Trophoblast cell (in vitro differentiated cells and primary cell): ENCODE results near the gene IL17A.

Experiments
- DNase-seq, 2 donors: peaks; one replicate each; pipeline ENCODE4 v3.0.0-alpha.2; 2016
- H2AFZ ChIP-seq: 2 replicates; pipeline ENCODE4 v1.6.1; 2013; ENCODE audit warnings: low read length, moderate library complexity, mild to moderate bottlenecking; ENCODE audit not compliant: insufficient read depth, poor library complexity
- H2AK5ac ChIP-seq: 2 replicates; pipeline ENCODE4 v1.6.1; 2013; ENCODE audit warnings: mild to moderate bottlenecking, low read length
- H2BK120ac ChIP-seq: 2 replicates; pipeline ENCODE4 v1.6.1; 2013; ENCODE audit warnings: low read length, mild to moderate bottlenecking, moderate library complexity; ENCODE audit not compliant: insufficient read depth, poor library complexity
- H2BK12ac ChIP-seq: 2 replicates; pipeline ENCODE4 v1.6.1; 2013; ENCODE audit warnings: mild to moderate bottlenecking, low read length, moderate library complexity
- H2BK5ac ChIP-seq: 2 replicates; pipeline ENCODE4 v1.6.1; 2013; ENCODE audit warnings: low read length, low read depth, moderate library complexity, mild to moderate bottlenecking; ENCODE audit not compliant: poor library complexity
- H3K14ac ChIP-seq: 2 replicates; pipeline ENCODE4 v1.6.1; 2013; ENCODE audit warnings: mild to moderate bottlenecking, low read length
- H3K18ac ChIP-seq: 2 replicates; pipeline ENCODE4 v1.6.1; 2013; ENCODE audit warnings: mild to moderate bottlenecking, low read length
- H3K23ac ChIP-seq: 2 replicates; pipeline ENCODE4 v1.6.1; 2013; ENCODE audit warnings: low read length
- H3K27ac ChIP-seq: 2 replicates; pipeline ENCODE4 v1.5.1; 2013; ENCODE audit warnings: low read depth, mild to moderate bottlenecking, inconsistent platforms, low read length, moderate library complexity
- H3K27me3 ChIP-seq: 2 replicates; pipeline ENCODE4 v1.6.1; 2013; ENCODE audit warnings: inconsistent platforms, mild to moderate bottlenecking, low read length, moderate library complexity; ENCODE audit not compliant: insufficient read depth
- H3K36me3 ChIP-seq, 2 experiments: 1 replicate in 1 of 2; 2 replicates in 1 of 2; pipeline ENCODE4 v1.6.1; 2013; ENCODE audit warnings: low read length in 2 of 2, mild to moderate bottlenecking in 2 of 2, moderate library complexity in 1 of 2; ENCODE audit not compliant: insufficient read depth in 2 of 2, control insufficient read depth in 1 of 2
- H3K4ac ChIP-seq: 2 replicates; pipeline ENCODE4 v1.6.1; 2013; ENCODE audit warnings: low read depth, mild to moderate bottlenecking, low read length, moderate library complexity
- H3K4me1 ChIP-seq, 2 experiments: 1 replicate in 1 of 2; 2 replicates in 1 of 2; pipeline ENCODE4 v1.6.1; 2013; ENCODE audit warnings: low read length in 2 of 2, mild to moderate bottlenecking in 2 of 2, moderate library complexity in 1 of 2; ENCODE audit not compliant: insufficient read depth in 2 of 2, control insufficient read depth in 1 of 2
- H3K4me2 ChIP-seq: 2 replicates; pipeline ENCODE4 v1.6.1; 2013; ENCODE audit warnings: inconsistent platforms, mild to moderate bottlenecking, low read length, moderate library complexity
- H3K4me3 ChIP-seq: 2 replicates; pipeline ENCODE4 v1.5.1; 2013; ENCODE audit warnings: mild to moderate bottlenecking, low read depth, low read length, inconsistent platforms
- H3K79me1 ChIP-seq: one replicate; pipeline ENCODE4 v1.6.1; 2013; ENCODE audit warnings: low read length
- H3K79me2 ChIP-seq: 2 replicates; pipeline ENCODE4 v1.6.1; 2013; ENCODE audit warnings: low read length, mild to moderate bottlenecking; ENCODE audit not compliant: control insufficient read depth, insufficient read depth, poor library complexity
- H3K9ac ChIP-seq: 2 replicates; pipeline ENCODE4 v1.6.1; 2013; ENCODE audit warnings: mild to moderate bottlenecking, low read length
- H3K9me3 ChIP-seq: 2 replicates; pipeline ENCODE4 v1.6.1; 2013; ENCODE audit warnings: low read depth, mild to moderate bottlenecking, control low read depth, inconsistent platforms, low read length; ENCODE audit not compliant: insufficient read depth
- H4K12ac ChIP-seq: 2 replicates; pipeline ENCODE4 v1.6.1; 2013; ENCODE audit warnings: low read depth, mild to moderate bottlenecking, low read length, moderate library complexity
- H4K8ac ChIP-seq: 2 replicates; pipeline ENCODE4 v1.6.1; 2013; ENCODE audit warnings: low read depth, mild to moderate bottlenecking, low read length, moderate library complexity
- H4K91ac ChIP-seq: one replicate; pipeline ENCODE4 v1.6.1; 2013; ENCODE audit warnings: low read depth, mild to moderate bottlenecking, low read length, moderate library complexity
- WGBS: extraction: QIAGEN DNeasy Blood & Tissue Kit; methylation state at CpG from one replicate; pipeline ENCODE4 v1.1.7; 2013; ENCODE audit warnings: missing lambda C conversion rate; ENCODE audit not compliant: insufficient read length, insufficient coverage; ENCODE audit errors: extremely low coverage; 5-methylcytosine and 5-hydroxymethylcytosine counted together

The IL17A gene

DNA sequence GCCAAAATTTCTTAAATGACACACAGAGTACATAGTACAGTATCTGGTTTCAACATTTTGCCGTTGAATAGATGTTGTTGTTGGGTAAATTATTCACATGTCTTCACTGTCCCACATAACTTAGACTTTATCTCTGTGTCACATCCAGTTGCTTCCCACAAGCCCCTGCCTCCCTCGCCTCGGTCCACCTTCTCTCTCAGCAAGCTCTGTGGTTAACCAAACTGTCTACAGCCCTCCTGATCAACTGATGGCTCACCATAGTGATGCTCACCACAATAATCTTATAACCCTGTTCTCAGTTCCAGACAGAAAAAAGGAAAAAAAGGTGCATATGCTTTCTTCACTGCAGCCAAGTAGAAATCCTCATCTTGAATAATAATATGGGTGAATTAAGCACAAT is 35.1 kb downstream of the IL17A start:
- Histone ChIP-seq H3K4me3 (no peak overlapping the region), H4K91ac (no peak overlapping the region), H3K9ac (no peak overlapping the region), H3K27me3 (no peaks in the 10 kb centered on the region), H3K27ac (no peak overlapping the region), H2BK120ac (no peak overlapping the region), H3K4me2 (no peak overlapping the region), H3K79me1 (no peaks in the 10 kb centered on the region), H4K8ac (no peak overlapping the region), H3K9me3 (peaks cover 2% of the 10 kb centered on the region), H2AFZ (no peak overlapping the region), H2AK5ac (no peak overlapping the region), H3K4me1 (no peaks in the 10 kb centered on the region), H3K79me2 (no peaks in the 10 kb centered on the region), H3K14ac (no peak overlapping the region), H2BK12ac (no peak overlapping the region), H3K36me3 (no peaks in the 10 kb centered on the region), H4K12ac (no peak overlapping the region), H3K23ac (no peak overlapping the region), H2BK5ac (no peak overlapping the region), H3K18ac (no peak overlapping the region), H3K4ac (no peak overlapping the region)
- DNase-seq = no peak
- no CpG with 5 or more reads among the region's 3 CpGs for WGBS

GRCh38 chr6:52227495-52227894 is 41.3 kb downstream of the IL17A start:
- Histone ChIP-seq H3K4me1 (peaks cover 2 to 5% of the 10 kb centered on the region in 2 experiments), H3K4me3 (no peak overlapping the region), H3K27me3 (no peaks in the 10 kb centered on the region), H3K79me1 (no peaks in the 10 kb centered on the region), H2BK12ac (no peak overlapping the region), H3K9me3 (no peaks in the 10 kb centered on the region), H2AK5ac (no peak overlapping the region), H3K14ac (no peak overlapping the region), H3K27ac (no peak overlapping the region), H4K12ac (no peak overlapping the region), H2AFZ (no peak overlapping the region), H4K91ac (no peak overlapping the region), H3K36me3 (no peaks in the 10 kb centered on the region), H3K23ac (no peak overlapping the region), H3K79me2 (no peaks in the 10 kb centered on the region), H4K8ac (no peak overlapping the region), H3K4ac (no peak overlapping the region), H3K9ac (no peak overlapping the region), H2BK5ac (no peak overlapping the region), H3K18ac (no peak overlapping the region), H3K4me2 (no peak overlapping the region), H2BK120ac (no peak overlapping the region)
- DNase-seq = no peak
- no CpG with 5 or more reads among the region's 1 CpG for WGBS

GRCh38 chr6:52230685-52231084 is 44.5 kb downstream of the IL17A start:
- no peaks in the 10 kb centered on the region for H3K27me3 ChIP-seq
- no peak overlapping the region for H2AFZ ChIP-seq
- H2BK5ac ChIP-seq = no peak overlapping the region
- no peaks in the 10 kb centered on the region for H3K79me1 ChIP-seq
- H3K9me3 ChIP-seq = no peaks in the 10 kb centered on the region
- no peak overlapping the region for H2AK5ac ChIP-seq
- H3K4me1 ChIP-seq = peaks cover 2 to 5% of the 10 kb centered on the region in 2 experiments
- H3K79me2 ChIP-seq = no peaks in the 10 kb centered on the region
- no peak overlapping the region for H3K14ac ChIP-seq
- DNase-seq = no peak
- no peak overlapping the region for H2BK12ac ChIP-seq
- WGBS = no CpG with 5 or more reads among the region's 1 CpG
- H3K9ac ChIP-seq = no peak overlapping the region
- H2BK120ac ChIP-seq = no peak overlapping the region
- H3K36me3 ChIP-seq = no peaks in the 10 kb centered on the region
- no peak overlapping the region for H4K12ac ChIP-seq
- no peak overlapping the region for H3K4me2 ChIP-seq
- H4K91ac ChIP-seq = no peak overlapping the region
- no peak overlapping the region for H3K27ac ChIP-seq
- H4K8ac ChIP-seq = no peak overlapping the region
- H3K4me3 ChIP-seq = no peak overlapping the region
- no peak overlapping the region for H3K23ac ChIP-seq
- no peak overlapping the region for H3K18ac ChIP-seq
- no peak overlapping the region for H3K4ac ChIP-seq

GRCh38 chr6:52231406-52232127 is 45.4 kb downstream of the IL17A start:
- Histone ChIP-seq H2BK12ac (no peak overlapping the region), H3K4me1 (peaks cover 0 to 5% of the 10 kb centered on the region in 2 experiments), H3K27ac (no peak overlapping the region), H3K4me3 (no peak overlapping the region), H3K79me2 (no peaks in the 10 kb centered on the region), H4K12ac (no peak overlapping the region), H2BK120ac (no peak overlapping the region), H3K14ac (no peak overlapping the region), H4K91ac (no peak overlapping the region), H3K27me3 (no peaks in the 10 kb centered on the region), H3K9ac (no peak overlapping the region), H3K4me2 (no peak overlapping the region), H3K23ac (no peak overlapping the region), H2AK5ac (no peak overlapping the region), H4K8ac (no peak overlapping the region), H3K36me3 (no peaks in the 10 kb centered on the region), H3K9me3 (no peaks in the 10 kb centered on the region), H2AFZ (no peak overlapping the region), H3K18ac (no peak overlapping the region), H3K79me1 (no peaks in the 10 kb centered on the region), H3K4ac (no peak overlapping the region), H2BK5ac (no peak overlapping the region)
- no CpG with 5 or more reads among the region's 8 CpGs for WGBS
- DNase-seq = no peak
